ENCODE measurements around the gene EVA1A. TPM values are rescaled to one million over a fixed set of nuclear protein-coding genes. Genes with fewer than 3 reads are reported as not detected.

Gene EVA1A
- total RNA-seq, 2 experiments from 2014 or later = 0.17 TPM; not detected in 1

- Mint-ChIP-seq H3K27ac (no peak overlapping the region), H3K36me3 (ENCODE audit: low read depth) (no peaks in the 10 kb centered on the region), H3K4me3 (no peak overlapping the region), H3K9me3 (no peaks in the 10 kb centered on the region), H3K27me3 (peaks cover 17% of the 10 kb centered on the region), H3K4me1 (no peaks in the 10 kb centered on the region)
- ChIA-PET CTCF (interaction anchor here (1.1 kb wide), 1 partner anchor 15 kb away, joined by 3 read pairs; no protein-coding TSS in a partner anchor), POLR2A (no interaction called here)
- DNase-seq = no peak
Measured at GRCh38 chr2:75540994-75541393, 19.7 kb downstream of the EVA1A start.

- no peak for DNase-seq
- no peak overlapping the region for H3K4me3 Mint-ChIP-seq
- H3K9me3 Mint-ChIP-seq = no peaks in the 10 kb centered on the region
- ChIA-PET CTCF (interaction anchor here (2.7 kb wide), 1 partner anchor 13 kb away, joined by 6 read pairs; no protein-coding TSS in a partner anchor), POLR2A (no interaction called here)
- peaks cover 16% of the 10 kb centered on the region for H3K27me3 Mint-ChIP-seq
- H3K4me1 Mint-ChIP-seq = no peaks in the 10 kb centered on the region
- H3K27ac Mint-ChIP-seq = no peak overlapping the region
- no peaks in the 10 kb centered on the region for H3K36me3 Mint-ChIP-seq (ENCODE audit: low read depth)
Measured at GRCh38 chr2:75539955-75540716, 20.6 kb downstream of the EVA1A start.

- Mint-ChIP-seq H3K27ac (no peak overlapping the region), H3K9me3 (no peaks in the 10 kb centered on the region), H3K4me1 (no peaks in the 10 kb centered on the region), H3K4me3 (no peak overlapping the region), H3K36me3 (ENCODE audit: low read depth) (no peaks in the 10 kb centered on the region), H3K27me3 (peaks cover 16% of the 10 kb centered on the region)
- ChIA-PET CTCF (interaction anchor here (1.1 to 2.7 kb wide), 2 partner anchors 12 to 27 kb away, joined by 3 to 6 read pairs; no protein-coding TSS in a partner anchor), POLR2A (no interaction called here)
- DNase-seq = no peak
Measured at GRCh38 chr2:75538521-75539490, 21.9 kb downstream of the EVA1A start.

GRCh38 chr2:75537658-75538057, 23.1 kb downstream of the EVA1A start:
- Mint-ChIP-seq H3K27ac (no peak overlapping the region), H3K4me1 (no peaks in the 10 kb centered on the region), H3K36me3 (ENCODE audit: low read depth) (no peaks in the 10 kb centered on the region), H3K9me3 (no peaks in the 10 kb centered on the region), H3K4me3 (no peak overlapping the region), H3K27me3 (peaks cover 16% of the 10 kb centered on the region)
- CTCF ChIA-PET = interaction anchor here (2.7 kb wide), 1 partner anchor 11 kb away, joined by 6 read pairs; no protein-coding TSS in a partner anchor
- no peak for DNase-seq
- POLR2A ChIA-PET = no interaction called here

- H3K36me3 Mint-ChIP-seq (ENCODE audit: low read depth) = no peaks in the 10 kb centered on the region
- H3K27me3 Mint-ChIP-seq = peaks cover 18% of the 10 kb centered on the region
- no peaks in the 10 kb centered on the region for H3K9me3 Mint-ChIP-seq
- no peaks in the 10 kb centered on the region for H3K4me1 Mint-ChIP-seq
- no peak overlapping the region for H3K27ac Mint-ChIP-seq
- ChIA-PET POLR2A (no interaction called here), CTCF (no interaction called here)
- no peak for DNase-seq
- no peak overlapping the region for H3K4me3 Mint-ChIP-seq
Measured at GRCh38 chr2:75533135-75533534, 27.6 kb downstream of the EVA1A start.

GRCh38 chr2:75532488-75532887, 28.3 kb downstream of the EVA1A start:
- POLR2A ChIA-PET = no interaction called here
- CTCF ChIA-PET = no interaction called here
- H3K4me3 Mint-ChIP-seq = no peak overlapping the region
- no peaks in the 10 kb centered on the region for H3K36me3 Mint-ChIP-seq (ENCODE audit: low read depth)
- no peaks in the 10 kb centered on the region for H3K4me1 Mint-ChIP-seq
- H3K9me3 Mint-ChIP-seq = no peaks in the 10 kb centered on the region
- peaks cover 20% of the 10 kb centered on the region for H3K27me3 Mint-ChIP-seq
- H3K27ac Mint-ChIP-seq = no peak overlapping the region
- no peak for DNase-seq

- ChIA-PET POLR2A (no interaction called here), CTCF (no interaction called here)
- no peak for DNase-seq
- no peaks in the 10 kb centered on the region for H3K4me1 Mint-ChIP-seq
- H3K4me3 Mint-ChIP-seq = no peak overlapping the region
- H3K36me3 Mint-ChIP-seq (ENCODE audit: low read depth) = no peaks in the 10 kb centered on the region
- no peak overlapping the region for H3K27ac Mint-ChIP-seq
- peaks cover 14% of the 10 kb centered on the region for H3K27me3 Mint-ChIP-seq
- H3K9me3 Mint-ChIP-seq = no peaks in the 10 kb centered on the region
Measured at GRCh38 chr2:75528221-75528977, 32.3 kb downstream of the EVA1A start.

- no peaks in the 10 kb centered on the region for H3K36me3 Mint-ChIP-seq (ENCODE audit: low read depth)
- H3K4me3 Mint-ChIP-seq = no peak overlapping the region
- peaks cover 14% of the 10 kb centered on the region for H3K27me3 Mint-ChIP-seq
- no peaks in the 10 kb centered on the region for H3K9me3 Mint-ChIP-seq
- CTCF ChIA-PET = interaction anchor here (2.1 kb wide), 1 partner anchor 11 kb away, joined by 6 read pairs; no protein-coding TSS in a partner anchor
- no peak for DNase-seq
- no peak overlapping the region for H3K27ac Mint-ChIP-seq
- no peaks in the 10 kb centered on the region for H3K4me1 Mint-ChIP-seq
- POLR2A ChIA-PET = no interaction called here
Measured at GRCh38 chr2:75527676-75528075, 33.1 kb downstream of the EVA1A start.

GRCh38 chr2:75526842-75527241, 33.9 kb downstream of the EVA1A start:
- CTCF ChIA-PET = interaction anchor here (1.0 to 2.1 kb wide), 2 partner anchors 12 to 15 kb away, joined by 3 to 6 read pairs; no protein-coding TSS in a partner anchor
- Mint-ChIP-seq H3K4me3 (no peak overlapping the region), H3K9me3 (no peaks in the 10 kb centered on the region), H3K27me3 (peaks cover 12% of the 10 kb centered on the region), H3K4me1 (no peaks in the 10 kb centered on the region), H3K27ac (no peak overlapping the region), H3K36me3 (ENCODE audit: low read depth) (no peaks in the 10 kb centered on the region)
- DNase-seq = no peak
- POLR2A ChIA-PET = no interaction called here

GRCh38 chr2:75525434-75526310, 35.1 kb downstream of the EVA1A start:
- no peaks in the 10 kb centered on the region for H3K9me3 Mint-ChIP-seq
- POLR2A ChIA-PET = no interaction called here
- CTCF ChIA-PET = interaction anchor here (1.0 to 2.1 kb wide), 2 partner anchors 13 to 16 kb away, joined by 3 to 6 read pairs; no protein-coding TSS in a partner anchor
- H3K4me1 Mint-ChIP-seq = no peaks in the 10 kb centered on the region
- H3K36me3 Mint-ChIP-seq (ENCODE audit: low read depth) = no peaks in the 10 kb centered on the region
- no peak for DNase-seq
- no peak overlapping the region for H3K27ac Mint-ChIP-seq
- no peak overlapping the region for H3K4me3 Mint-ChIP-seq
- peaks cover 15% of the 10 kb centered on the region for H3K27me3 Mint-ChIP-seq

GRCh38 chr2:75524276-75524911, 36.3 kb downstream of the EVA1A start:
- Mint-ChIP-seq H3K36me3 (ENCODE audit: low read depth) (no peaks in the 10 kb centered on the region), H3K27me3 (peaks cover 13% of the 10 kb centered on the region), H3K4me1 (no peaks in the 10 kb centered on the region), H3K9me3 (no peaks in the 10 kb centered on the region), H3K4me3 (no peak overlapping the region), H3K27ac (no peak overlapping the region)
- DNase-seq = no peak
- POLR2A ChIA-PET = no interaction called here
- CTCF ChIA-PET = no interaction called here

Data from activated CD4-positive, alpha-beta T cell treated with anti-CD3 and anti-CD28 coated beads, Interleukin-2, amount 10 ng/mL, durations not matched to agents 7 days and 5 days (primary cell).